Smooth muscle cell (in vitro differentiated cells): Measurements from ENCODE around the gene SERPINE2. TPM values are rescaled to one million over a fixed set of nuclear protein-coding genes. Genes with fewer than 3 reads are reported as not detected.

Experiments
- DNase-seq: peaks from one replicate; lab custom pipeline; 2025; ENCODE audit not compliant: unreplicated experiment; lab: John Stamatoyannopoulos, UW
- H2AFZ ChIP-seq: fragments of 200-600 bp; sonication (generic); 2 replicates; pipeline ENCODE4 v1.6.0; 2016; ENCODE audit warnings: antibody characterized with exemption, low read depth, mild to moderate bottlenecking
- H3F3A ChIP-seq: fragments of 200-600 bp; sonication (generic); 2 replicates; pipeline ENCODE4 v1.6.0; 2017; ENCODE audit warnings: antibody characterized with exemption, low read depth
- H3K27ac ChIP-seq: fragments of 200-600 bp; sonication (generic); 2 replicates; pipeline ENCODE4 v1.5.1; 2016; ENCODE audit warnings: low read depth, mild to moderate bottlenecking
- H3K27me3 ChIP-seq: fragments of 200-600 bp; sonication (generic); 2 replicates; pipeline ENCODE4 v1.6.1; 2016; ENCODE audit warnings: low read depth, mild to moderate bottlenecking
- H3K36me3 ChIP-seq: fragments of 200-600 bp; sonication (generic); 2 replicates; pipeline ENCODE4 v1.5.1; 2016; ENCODE audit warnings: low read depth
- H3K4me1 ChIP-seq: fragments of 200-600 bp; sonication (generic); 2 replicates; pipeline ENCODE4 v1.5.1; 2016; ENCODE audit warnings: low read depth
- H3K4me2 ChIP-seq: fragments of 200-600 bp; sonication (generic); 2 replicates; pipeline ENCODE4 v1.6.0; 2016; ENCODE audit warnings: mild to moderate bottlenecking
- H3K4me3 ChIP-seq: fragments of 200-600 bp; sonication (generic); 2 replicates; pipeline ENCODE4 v1.5.1; 2016; ENCODE audit warnings: mild to moderate bottlenecking
- H3K79me2 ChIP-seq: fragments of 200-600 bp; sonication (generic); 2 replicates; pipeline ENCODE4 v1.6.0; 2016; ENCODE audit warnings: low read depth, mild to moderate bottlenecking
- H3K9ac ChIP-seq: fragments of 200-600 bp; sonication (generic); 2 replicates; pipeline ENCODE4 v1.6.0; 2016; ENCODE audit warnings: low read depth
- H3K9me3 ChIP-seq: fragments of 200-600 bp; sonication (generic); replicated peaks from 2 replicates; pipeline ENCODE4 v1.5.1; 2016; ENCODE audit warnings: low read depth
- H4K20me1 ChIP-seq: fragments of 200-600 bp; sonication (generic); 2 replicates; pipeline ENCODE4 v1.6.0; 2016; ENCODE audit warnings: low read depth
- CTCF ChIP-seq: fragments of 200-600 bp; sonication (generic); IDR thresholded peaks from 2 replicates; pipeline ENCODE4 v1.5.1; 2017; ENCODE audit warnings: borderline replicate concordance, mild to moderate bottlenecking, antibody characterized with exemption; ENCODE audit not compliant: insufficient read depth, poor library complexity, severe bottlenecking
- WGBS: methylation state at CpG from one replicate; pipeline ENCODE4 v1.1.7; 2016; ENCODE audit warnings: low lambda C conversion rate; 5-methylcytosine and 5-hydroxymethylcytosine counted together
- polyA plus RNA-seq: library from polyadenylated mRNA; unstranded; fragments of >200 nt; fragmentation: Nextera tagmentation; extraction: Ambion mirVana; gene quantifications from 2 replicates; pipeline ENCODE4 v1.2.1, GENCODE V29; 2016
- total RNA-seq: library from RNA; depleted of rRNA; stranded (reverse); fragments of >200 nt; gene quantifications from 2 replicates; pipeline ENCODE4 v1.2.3, GENCODE V29; 2014

The SERPINE2 gene
- total and polyA plus RNA-seq, 2 experiments from 2014 or later: 2,183 to 3,094 TPM

GRCh38 chr2:224036731-224037361 is 2.2 kb downstream of the SERPINE2 start:
- Histone ChIP-seq H3K9me3 (no peaks in the 10 kb centered on the region), H3F3A (peaks cover 3% of the 10 kb centered on the region), H3K9ac (no peak overlapping the region), H3K27ac (peak overlapping the region; percentile 3), H3K4me1 (peaks cover 24% of the 10 kb centered on the region), H3K36me3 (no peaks in the 10 kb centered on the region), H2AFZ (no peak overlapping the region), H3K79me2 (peaks cover 70% of the 10 kb centered on the region), H3K27me3 (no peaks in the 10 kb centered on the region), H3K4me2 (peak overlapping the region; percentile 91), H4K20me1 (peaks cover 71% of the 10 kb centered on the region), H3K4me3 (peak overlapping the region; percentile 67)
- whole genome bisulfite sequencing: 59% methylated on average over 6 of the region's 6 CpGs
- DNase-seq: no peak
- no peak for TF ChIP-seq CTCF

GRCh38 chr2:224034017-224034416 is 5.1 kb downstream of the SERPINE2 start:
- H3K9me3 ChIP-seq: no peaks in the 10 kb centered on the region
- no peaks in the 10 kb centered on the region for H3K27me3 ChIP-seq
- H3K4me3 ChIP-seq: no peak overlapping the region
- peaks cover 98% of the 10 kb centered on the region for H3K79me2 ChIP-seq
- no peak for DNase-seq
- H3K27ac ChIP-seq: peak overlapping the region; percentile 33
- no peak overlapping the region for H3K9ac ChIP-seq
- H2AFZ ChIP-seq: no peak overlapping the region
- peaks cover 99% of the 10 kb centered on the region for H4K20me1 ChIP-seq
- no peak for TF ChIP-seq CTCF
- peaks cover 20% of the 10 kb centered on the region for H3K4me1 ChIP-seq
- WGBS: 89% methylated on average over 5 of the region's 5 CpGs
- H3K4me2 ChIP-seq: peak overlapping the region; percentile 24
- H3F3A ChIP-seq: peaks cover 3% of the 10 kb centered on the region
- H3K36me3 ChIP-seq: no peaks in the 10 kb centered on the region

- Histone ChIP-seq H3K79me2 (peaks cover 100% of the 10 kb centered on the region), H2AFZ (no peak overlapping the region), H3K4me2 (no peak overlapping the region), H3K27me3 (no peaks in the 10 kb centered on the region), H3K4me3 (no peak overlapping the region), H3K27ac (peak overlapping the region; percentile 33), H3F3A (peaks cover 3% of the 10 kb centered on the region), H3K9me3 (no peaks in the 10 kb centered on the region), H3K9ac (no peak overlapping the region), H4K20me1 (peaks cover 100% of the 10 kb centered on the region), H3K36me3 (no peaks in the 10 kb centered on the region), H3K4me1 (peaks cover 20% of the 10 kb centered on the region)
- TF ChIP-seq CTCF: no peak
- no peak for DNase-seq
- 98% methylated on average over 3 of the region's 3 CpGs for WGBS
Observed at GRCh38 chr2:224033601-224034000, 5.5 kb downstream of the SERPINE2 start.

- no peak for DNase-seq
- Histone ChIP-seq H4K20me1 (peaks cover 100% of the 10 kb centered on the region), H2AFZ (no peak overlapping the region), H3K36me3 (no peaks in the 10 kb centered on the region), H3K27ac (no peak overlapping the region), H3K79me2 (peaks cover 100% of the 10 kb centered on the region), H3K4me3 (no peak overlapping the region), H3K27me3 (no peaks in the 10 kb centered on the region), H3K9ac (no peak overlapping the region), H3F3A (no peaks in the 10 kb centered on the region), H3K4me2 (peak overlapping the region; percentile 16), H3K9me3 (no peaks in the 10 kb centered on the region), H3K4me1 (peaks cover 12% of the 10 kb centered on the region)
- WGBS: 59% methylated on average over 4 of the region's 4 CpGs
- no peak for TF ChIP-seq CTCF
Observed at GRCh38 chr2:224032283-224032682, 6.8 kb downstream of the SERPINE2 start.
